Neural crest cell (in vitro differentiated cells): Measurements from ENCODE around the gene TBCD. TPM values are rescaled to one million over a fixed set of nuclear protein-coding genes. Genes with fewer than 3 reads are reported as not detected.
"Not testable (repeated sequence)": the region's sequence is repeated elsewhere in the genome, so short reads cannot be mapped to it uniquely, and the experiment has no call there.

Experiments used
- DNase-seq: peaks from one replicate; pipeline ENCODE4 v3.0.0; 2021; ENCODE audit warnings: low read depth, mixed read lengths, low spot score
- H3K27ac Mint-ChIP-seq: one replicate; pipeline ENCODE4 v1.8.0; 2021; ENCODE audit warnings: mild to moderate bottlenecking, mixed read lengths; ENCODE audit not compliant: unreplicated experiment
- H3K27me3 Mint-ChIP-seq: 2 replicates; pipeline ENCODE4 v1.8.0; 2021; ENCODE audit warnings: low read depth, mild to moderate bottlenecking, mixed read lengths
- H3K36me3 Mint-ChIP-seq: 2 replicates; pipeline ENCODE4 v1.8.0; 2021; ENCODE audit warnings: low read depth, mild to moderate bottlenecking, mixed read lengths
- H3K4me1 Mint-ChIP-seq: 2 replicates; pipeline ENCODE4 v1.8.0; 2021; ENCODE audit warnings: mixed read lengths
- H3K4me3 Mint-ChIP-seq: one replicate; pipeline ENCODE4 v1.8.0; 2021; ENCODE audit warnings: mild to moderate bottlenecking, mixed read lengths
- H3K9me3 Mint-ChIP-seq: 2 replicates; pipeline ENCODE4 v1.8.0; 2021; ENCODE audit warnings: mixed read lengths
- total RNA-seq: library from RNA; stranded (reverse); gene quantifications from 2 replicates; pipeline ENCODE4 v1.2.1, GENCODE V29; 2021
- TF ChIP-seq, protein P1 (sequence below): fragments of 200-600 bp; sonication (generic); conservative IDR thresholded peaks from 2 replicates; pipeline ENCODE4 v1.5.0; 2021; ENCODE audit warnings: antibody characterized with exemption, mild to moderate bottlenecking

The TBCD gene
- total RNA-seq, 1 donor from 2014 or later = 166 TPM

DNA sequence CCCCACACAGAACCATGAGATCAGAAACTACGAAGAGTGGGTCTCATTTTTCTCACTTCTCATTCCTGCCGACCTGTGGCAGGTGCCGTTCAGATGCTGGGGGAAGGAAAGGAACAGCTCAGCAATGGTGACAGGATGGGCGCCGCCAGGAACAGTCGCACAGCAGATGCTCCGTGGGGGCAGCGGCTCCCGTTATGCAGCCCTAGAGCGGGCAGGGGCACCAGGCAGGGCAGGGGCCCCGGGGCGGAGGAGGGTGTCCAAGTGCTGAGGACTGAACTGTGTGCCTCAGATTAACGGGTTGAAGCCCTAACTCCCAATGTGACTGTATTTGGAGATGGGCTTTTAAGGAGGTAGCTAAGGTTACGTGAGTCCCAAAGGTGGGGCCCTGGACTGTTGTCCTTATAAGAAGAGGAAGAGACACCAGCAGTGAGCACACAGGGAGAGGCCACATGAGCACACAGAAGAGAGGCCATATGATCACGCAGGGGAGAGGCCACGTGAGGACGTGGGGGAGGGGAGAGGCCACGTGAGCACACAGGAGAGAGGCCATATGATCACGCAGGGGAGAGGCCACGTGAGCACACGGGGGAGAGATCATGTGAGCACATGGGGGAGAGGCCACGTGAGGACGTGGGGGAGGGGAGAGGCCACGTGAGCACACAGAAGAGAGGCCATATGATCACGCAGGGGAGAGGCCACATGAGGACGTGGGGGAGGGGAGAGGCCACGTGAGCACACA, 231.8 kb downstream of the TBCD start:
- TF ChIP-seq, protein P1, sequence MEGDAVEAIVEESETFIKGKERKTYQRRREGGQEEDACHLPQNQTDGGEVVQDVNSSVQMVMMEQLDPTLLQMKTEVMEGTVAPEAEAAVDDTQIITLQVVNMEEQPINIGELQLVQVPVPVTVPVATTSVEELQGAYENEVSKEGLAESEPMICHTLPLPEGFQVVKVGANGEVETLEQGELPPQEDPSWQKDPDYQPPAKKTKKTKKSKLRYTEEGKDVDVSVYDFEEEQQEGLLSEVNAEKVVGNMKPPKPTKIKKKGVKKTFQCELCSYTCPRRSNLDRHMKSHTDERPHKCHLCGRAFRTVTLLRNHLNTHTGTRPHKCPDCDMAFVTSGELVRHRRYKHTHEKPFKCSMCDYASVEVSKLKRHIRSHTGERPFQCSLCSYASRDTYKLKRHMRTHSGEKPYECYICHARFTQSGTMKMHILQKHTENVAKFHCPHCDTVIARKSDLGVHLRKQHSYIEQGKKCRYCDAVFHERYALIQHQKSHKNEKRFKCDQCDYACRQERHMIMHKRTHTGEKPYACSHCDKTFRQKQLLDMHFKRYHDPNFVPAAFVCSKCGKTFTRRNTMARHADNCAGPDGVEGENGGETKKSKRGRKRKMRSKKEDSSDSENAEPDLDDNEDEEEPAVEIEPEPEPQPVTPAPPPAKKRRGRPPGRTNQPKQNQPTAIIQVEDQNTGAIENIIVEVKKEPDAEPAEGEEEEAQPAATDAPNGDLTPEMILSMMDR = no peak
- H3K9me3 Mint-ChIP-seq = peaks cover 5% of the 10 kb centered on the region
- peaks cover 15% of the 10 kb centered on the region for H3K36me3 Mint-ChIP-seq
- peak overlapping the region; percentile 11 for H3K4me3 Mint-ChIP-seq
- DNase-seq = no peak
- no peak overlapping the region for H3K27ac Mint-ChIP-seq
- H3K4me1 Mint-ChIP-seq = peaks cover 30% of the 10 kb centered on the region
- H3K27me3 Mint-ChIP-seq = no peaks in the 10 kb centered on the region

DNA sequence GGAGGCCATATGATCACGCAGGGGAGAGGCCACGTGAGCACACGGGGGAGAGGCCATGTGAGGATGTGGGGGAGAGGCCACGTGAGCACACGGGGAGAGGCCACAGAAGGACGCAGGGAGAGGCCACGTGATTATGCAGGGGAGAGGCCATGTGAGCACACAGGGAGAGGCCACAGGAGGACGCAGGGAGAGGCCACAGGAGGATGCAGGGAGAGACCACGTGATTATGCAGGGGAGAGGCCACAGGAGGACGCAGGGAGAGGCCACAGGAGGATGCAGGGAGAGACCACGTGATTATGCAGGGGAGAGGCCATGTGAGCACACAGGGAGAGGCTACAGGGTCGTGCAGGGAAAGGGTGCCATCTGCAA, 232.4 kb downstream of the TBCD start:
- peaks cover 30% of the 10 kb centered on the region for H3K4me1 Mint-ChIP-seq
- not testable (repeated sequence) for H3K4me3 Mint-ChIP-seq, H3K9me3 Mint-ChIP-seq, DNase-seq, H3K27me3 Mint-ChIP-seq, H3K27ac Mint-ChIP-seq
- H3K36me3 Mint-ChIP-seq = peaks cover 18% of the 10 kb centered on the region

DNA sequence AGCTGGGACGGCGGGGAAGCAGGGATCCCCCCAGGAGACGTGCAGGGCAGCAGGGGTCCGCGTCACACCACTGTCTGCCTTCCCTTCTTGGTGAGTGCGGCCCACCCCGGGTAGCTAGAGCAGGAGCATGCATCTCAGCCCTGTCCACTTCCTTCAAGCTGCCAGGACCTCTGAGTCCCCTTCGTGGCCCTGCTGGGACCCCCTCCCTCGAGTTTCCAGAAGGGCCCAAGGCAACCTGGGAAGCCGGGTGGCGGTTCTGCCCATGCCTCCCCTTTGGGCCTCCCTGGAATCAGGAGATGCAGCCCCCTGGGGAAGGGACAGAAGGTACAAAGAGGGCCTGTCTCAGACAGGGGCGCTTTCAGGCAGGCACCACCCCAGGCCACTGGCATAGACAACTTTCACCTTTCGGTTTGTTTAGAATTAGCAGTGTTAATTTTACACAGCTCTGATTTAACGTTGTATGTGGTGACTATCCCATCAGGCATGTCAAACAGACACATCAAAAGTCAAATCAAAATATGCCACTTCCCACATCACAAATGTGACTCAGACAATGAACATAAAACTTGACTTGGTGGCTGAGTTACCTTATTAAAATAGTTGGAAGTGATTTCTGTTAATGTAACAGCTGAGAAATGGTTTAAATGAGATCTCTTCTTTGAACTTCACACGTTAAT, 233.0 kb downstream of the TBCD start:
- Mint-ChIP-seq H3K9me3 (peaks cover 3% of the 10 kb centered on the region), H3K4me3 (no peak overlapping the region)
- DNase-seq = no peak

DNA sequence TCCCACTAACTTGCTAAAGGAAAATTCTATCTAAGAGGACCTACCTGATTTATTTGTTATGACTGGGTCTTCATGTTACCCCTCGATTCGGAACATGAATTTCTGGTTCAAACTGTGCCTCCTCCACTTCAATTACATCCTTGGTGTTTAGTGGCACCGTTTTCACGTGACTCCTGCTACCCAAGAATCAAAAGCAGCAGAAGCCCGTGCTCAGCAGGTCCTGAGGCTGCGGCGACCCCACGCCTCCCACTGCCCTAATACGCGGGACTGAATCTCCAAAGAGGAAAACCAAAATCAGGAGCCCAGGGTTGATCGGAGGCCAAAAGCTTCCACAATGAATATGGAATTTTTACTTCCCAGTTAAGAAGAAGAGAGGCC, 233.6 kb downstream of the TBCD start:
- H3K27ac Mint-ChIP-seq = no peak overlapping the region
- peaks cover 3% of the 10 kb centered on the region for H3K9me3 Mint-ChIP-seq
- H3K4me1 Mint-ChIP-seq = peaks cover 30% of the 10 kb centered on the region
- peaks cover 16% of the 10 kb centered on the region for H3K36me3 Mint-ChIP-seq
- no peak overlapping the region for H3K4me3 Mint-ChIP-seq
- no peak for DNase-seq
- no peaks in the 10 kb centered on the region for H3K27me3 Mint-ChIP-seq
- TF ChIP-seq, protein P1 = no peak

More for the DNA sequence above, 233.0 kb downstream of the TBCD start:
- no peak overlapping the region for H3K27ac Mint-ChIP-seq
- TF ChIP-seq, protein P1 = no peak
- H3K27me3 Mint-ChIP-seq = no peaks in the 10 kb centered on the region
- peaks cover 16% of the 10 kb centered on the region for H3K36me3 Mint-ChIP-seq
- H3K4me1 Mint-ChIP-seq = peaks cover 30% of the 10 kb centered on the region

DNA sequence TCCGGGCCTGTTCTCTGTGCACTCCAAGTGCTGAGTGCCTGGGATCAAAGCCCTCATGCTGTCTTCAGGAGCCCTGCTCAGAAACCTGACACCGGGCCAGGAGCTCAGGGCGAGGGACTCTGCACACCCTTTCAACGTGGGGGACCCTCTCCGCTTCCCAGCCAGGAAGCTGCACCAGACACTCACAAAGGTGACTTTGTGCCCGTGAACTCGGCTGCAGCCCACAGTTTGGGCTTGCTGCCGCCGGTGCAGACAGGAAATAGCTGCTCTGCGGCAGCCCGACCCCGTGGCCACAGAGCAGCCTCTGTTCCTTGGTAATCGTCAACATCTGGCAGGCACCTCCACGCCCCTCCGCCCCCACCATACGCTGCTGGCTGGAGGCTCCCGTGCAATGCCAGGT, 234.1 kb downstream of the TBCD start:
- Mint-ChIP-seq H3K4me3 (peak overlapping the region; percentile 27), H3K27ac (no peak overlapping the region), H3K36me3 (peaks cover 16% of the 10 kb centered on the region), H3K27me3 (no peaks in the 10 kb centered on the region), H3K4me1 (peaks cover 27% of the 10 kb centered on the region), H3K9me3 (peaks cover 3% of the 10 kb centered on the region)
- TF ChIP-seq, protein P1 = no peak
- DNase-seq = peak; percentile 24

DNA sequence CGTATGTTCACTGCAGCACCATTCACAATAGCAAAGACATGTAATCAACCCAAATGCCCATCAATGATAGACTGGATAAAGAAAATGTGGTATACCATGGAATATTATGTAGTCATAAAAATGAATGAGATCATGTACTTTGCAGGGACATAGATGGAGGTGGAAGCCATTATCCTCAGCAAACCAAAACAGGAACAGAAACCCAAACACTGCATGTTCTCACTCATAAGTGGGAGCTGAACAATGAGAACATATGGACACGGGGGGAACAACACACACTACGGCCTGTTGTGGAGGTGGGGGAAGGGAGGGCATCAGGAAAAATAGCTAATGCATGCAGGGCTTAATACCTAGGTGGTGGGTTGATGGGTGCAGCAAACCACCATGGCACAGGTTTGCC, 237.2 kb downstream of the TBCD start:
- peaks cover 15% of the 10 kb centered on the region for H3K9me3 Mint-ChIP-seq
- peaks cover 20% of the 10 kb centered on the region for H3K4me1 Mint-ChIP-seq
- H3K4me3 Mint-ChIP-seq, H3K27me3 Mint-ChIP-seq, H3K27ac Mint-ChIP-seq, DNase-seq: not testable (repeated sequence)
- H3K36me3 Mint-ChIP-seq = peaks cover 29% of the 10 kb centered on the region
